ENCODE results near the gene BICRA. TPM values are rescaled to one million over a fixed set of nuclear protein-coding genes. Genes with fewer than 3 reads are reported as not detected.

Gene BICRA
- total and polyA plus RNA-seq, 2 donors (not counting 1 experiment from before 2014, with no cell fraction given), result 14.1 to 34.7 TPM

DNA sequence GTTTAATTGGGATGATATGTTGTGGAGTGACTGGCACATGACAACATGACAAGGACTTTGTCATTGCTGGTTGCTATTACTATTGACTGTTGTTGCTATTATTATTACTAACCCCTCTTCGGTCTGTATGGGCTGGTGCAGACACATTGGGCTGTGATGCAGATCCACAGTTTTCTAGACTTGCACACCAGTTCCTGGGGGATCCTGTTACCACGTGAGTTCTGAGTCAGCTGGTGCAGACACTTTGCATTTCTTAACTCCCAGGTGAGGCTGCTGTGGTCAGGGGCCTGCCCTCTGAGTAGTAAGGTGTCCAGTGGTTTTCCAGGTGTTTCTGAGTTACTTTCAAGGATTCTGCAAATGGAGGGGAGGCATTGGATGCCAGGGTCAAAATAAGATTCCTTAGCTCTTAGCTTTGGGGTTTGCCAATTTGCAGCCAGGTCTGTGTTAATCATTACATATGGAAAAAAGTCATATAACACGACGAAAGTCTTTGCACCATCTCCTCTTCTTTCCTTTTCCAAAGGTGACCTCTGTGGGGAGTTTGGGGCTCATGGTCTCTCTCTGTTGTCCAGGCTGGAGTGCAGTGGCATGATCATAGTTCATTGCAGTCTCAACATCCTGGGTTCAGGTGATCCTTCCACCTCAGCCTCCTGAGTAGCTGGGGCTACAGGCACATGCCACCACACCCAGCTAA lies 19.3 kb downstream of the BICRA start:
- Histone ChIP-seq H3K27me3 (replicated peaks in 1 of 4; ENCODE audit: control extremely low read depth in 1 of 4, control insufficient read depth in 3 of 4, insufficient read depth in 4 of 4, low read length in 3 of 4) (no peaks in the 10 kb centered on the region), H3K4me3 (ENCODE audit: control extremely low read depth in 1 of 5, extremely low read depth in 1 of 5, insufficient read depth in 1 of 5, low read depth in 2 of 5, low read length in 4 of 5) (no peak overlapping the region), H3K79me2 (ENCODE audit: control insufficient read depth, insufficient read depth, low read length) (peaks cover 97% of the 10 kb centered on the region), H3K9me3 (ENCODE audit: control extremely low read depth in 1 of 3, control insufficient read depth in 2 of 3, insufficient read depth in 1 of 3, low read length in 2 of 3) (no peaks in the 10 kb centered on the region), H3K4me1 (ENCODE audit: control insufficient read depth in 2 of 2, insufficient read depth in 2 of 2, low read length in 2 of 2) (no peaks in the 10 kb centered on the region), H3K27ac (ENCODE audit: low read length in 2 of 2) (no peak overlapping the region), H2AFZ (ENCODE audit: insufficient read depth, low read depth, low read length, poor library complexity, severe bottlenecking) (no peak overlapping the region), H4K20me1 (ENCODE audit: control insufficient read depth, insufficient read depth, low read length, poor library complexity, severe bottlenecking) (peaks cover 99% of the 10 kb centered on the region), H3K9ac (ENCODE audit: low read length) (no peak overlapping the region), H3K4me2 (replicated peaks; ENCODE audit: low read depth, low read length, poor library complexity, severe bottlenecking) (no peak overlapping the region), H3K36me3 (replicated peaks in 1 of 2; ENCODE audit: control extremely low read depth in 1 of 2, control insufficient read depth in 1 of 2, extremely low read depth in 1 of 2, insufficient read depth in 2 of 2, low read length in 1 of 2) (peaks cover 0 to 5% of the 10 kb centered on the region in 2 experiments)
- no peaks in the 10 kb centered on the region for H3K27me3 Mint-ChIP-seq
- TF ChIP-seq, protein P1, sequence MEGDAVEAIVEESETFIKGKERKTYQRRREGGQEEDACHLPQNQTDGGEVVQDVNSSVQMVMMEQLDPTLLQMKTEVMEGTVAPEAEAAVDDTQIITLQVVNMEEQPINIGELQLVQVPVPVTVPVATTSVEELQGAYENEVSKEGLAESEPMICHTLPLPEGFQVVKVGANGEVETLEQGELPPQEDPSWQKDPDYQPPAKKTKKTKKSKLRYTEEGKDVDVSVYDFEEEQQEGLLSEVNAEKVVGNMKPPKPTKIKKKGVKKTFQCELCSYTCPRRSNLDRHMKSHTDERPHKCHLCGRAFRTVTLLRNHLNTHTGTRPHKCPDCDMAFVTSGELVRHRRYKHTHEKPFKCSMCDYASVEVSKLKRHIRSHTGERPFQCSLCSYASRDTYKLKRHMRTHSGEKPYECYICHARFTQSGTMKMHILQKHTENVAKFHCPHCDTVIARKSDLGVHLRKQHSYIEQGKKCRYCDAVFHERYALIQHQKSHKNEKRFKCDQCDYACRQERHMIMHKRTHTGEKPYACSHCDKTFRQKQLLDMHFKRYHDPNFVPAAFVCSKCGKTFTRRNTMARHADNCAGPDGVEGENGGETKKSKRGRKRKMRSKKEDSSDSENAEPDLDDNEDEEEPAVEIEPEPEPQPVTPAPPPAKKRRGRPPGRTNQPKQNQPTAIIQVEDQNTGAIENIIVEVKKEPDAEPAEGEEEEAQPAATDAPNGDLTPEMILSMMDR (IDR thresholded peaks at IDR 0.05), result no peak
- no peak for TF ChIP-seq EZH2 (IDR thresholded peaks at IDR 0.05; ENCODE audit: borderline replicate concordance, insufficient read depth, low read depth, low read length, poor library complexity, severe bottlenecking)
- WGBS (ENCODE audit: insufficient coverage), result 27% methylated on average over 1 of the region's 4 CpGs
- intact Hi-C loops (cut with micrococcal nuclease), result no loop called here
- peaks cover 35% of the 10 kb centered on the region for H3K4me1 Mint-ChIP-seq
- ATAC-seq (ENCODE audit: low read depth) (no peak), DNase-seq (no peak)
- ChIA-PET CTCF (interaction anchor here (0.6 kb wide), 1 partner anchor 312 kb away, joined by 3 read pairs; no protein-coding TSS in a partner anchor), POLR2A (no interaction called here)
- no peak overlapping the region for H3K4me3 Mint-ChIP-seq
- H3K9me3 Mint-ChIP-seq (ENCODE audit: insufficient read depth), result no peaks in the 10 kb centered on the region
- no peak overlapping the region for H3K27ac Mint-ChIP-seq

DNA sequence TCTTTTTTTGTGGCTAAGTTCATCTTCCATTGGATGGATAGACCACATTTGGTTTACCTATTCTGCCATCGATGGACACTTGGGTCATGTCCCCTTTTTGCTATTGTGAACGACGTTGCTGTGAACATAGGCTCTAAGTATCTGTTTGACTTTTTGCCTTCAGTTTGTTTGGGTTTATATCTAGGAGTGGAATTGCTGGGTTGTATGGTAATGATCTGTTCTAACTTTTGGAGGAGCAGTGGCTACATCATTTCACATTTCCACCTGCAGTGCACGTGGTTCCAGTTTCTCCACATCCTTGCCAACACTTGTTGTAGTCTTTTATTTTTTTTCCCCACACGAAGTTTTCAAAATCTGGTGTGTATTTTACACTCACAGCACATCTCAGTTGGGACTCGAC lies 21.7 kb downstream of the BICRA start:
- Histone ChIP-seq H2AFZ (ENCODE audit: insufficient read depth, low read depth, low read length, poor library complexity, severe bottlenecking) (no peak overlapping the region), H3K4me2 (replicated peaks; ENCODE audit: low read depth, low read length, poor library complexity, severe bottlenecking) (no peak overlapping the region), H3K27ac (ENCODE audit: low read length in 2 of 2) (no peak overlapping the region), H3K27me3 (replicated peaks in 1 of 4; ENCODE audit: control extremely low read depth in 1 of 4, control insufficient read depth in 3 of 4, insufficient read depth in 4 of 4, low read length in 3 of 4) (no peaks in the 10 kb centered on the region), H4K20me1 (ENCODE audit: control insufficient read depth, insufficient read depth, low read length, poor library complexity, severe bottlenecking) (peaks cover 91% of the 10 kb centered on the region), H3K4me3 (ENCODE audit: control extremely low read depth in 1 of 5, extremely low read depth in 1 of 5, insufficient read depth in 1 of 5, low read depth in 2 of 5, low read length in 4 of 5) (no peak overlapping the region), H3K4me1 (ENCODE audit: control insufficient read depth in 2 of 2, insufficient read depth in 2 of 2, low read length in 2 of 2) (no peaks in the 10 kb centered on the region), H3K36me3 (replicated peaks in 1 of 2; ENCODE audit: control extremely low read depth in 1 of 2, control insufficient read depth in 1 of 2, extremely low read depth in 1 of 2, insufficient read depth in 2 of 2, low read length in 1 of 2) (peaks cover 0 to 5% of the 10 kb centered on the region in 2 experiments), H3K79me2 (ENCODE audit: control insufficient read depth, insufficient read depth, low read length) (peaks cover 96% of the 10 kb centered on the region), H3K9ac (ENCODE audit: low read length) (no peak overlapping the region), H3K9me3 (ENCODE audit: control extremely low read depth in 1 of 3, control insufficient read depth in 2 of 3, insufficient read depth in 1 of 3, low read length in 2 of 3) (no peaks in the 10 kb centered on the region)
- WGBS (ENCODE audit: insufficient coverage), result 100% methylated on average over 1 of the region's 6 CpGs
- Mint-ChIP-seq H3K4me3 (no peak overlapping the region), H3K4me1 (peaks cover 29% of the 10 kb centered on the region), H3K27me3 (no peaks in the 10 kb centered on the region), H3K9me3 (ENCODE audit: insufficient read depth) (no peaks in the 10 kb centered on the region), H3K27ac (no peak overlapping the region)
- TF ChIP-seq, protein P1 (IDR thresholded peaks at IDR 0.05), result no peak
- no peak for TF ChIP-seq EZH2 (IDR thresholded peaks at IDR 0.05; ENCODE audit: borderline replicate concordance, insufficient read depth, low read depth, low read length, poor library complexity, severe bottlenecking)
- CTCF ChIA-PET, result no interaction called here
- POLR2A ChIA-PET, result interaction anchor here (0.7 kb wide), 1 partner anchor 96 kb away, joined by 6 read pairs; no protein-coding TSS in a partner anchor
- DNase-seq (no peak), ATAC-seq (ENCODE audit: low read depth) (no peak)
- intact Hi-C loops (cut with micrococcal nuclease), result no loop called here
